PFSK-1 (cell line): ENCODE measurements around the gene SUFU.

ENCODE experiments used
- POLR2AphosphoS5 ChIP-seq: IDR thresholded peaks from 2 replicates; pipeline ENCODE4 v1.6.1; 2012; ENCODE audit warnings: low read depth, mild to moderate bottlenecking, control low read depth, low read length, moderate library complexity
- TAF1 ChIP-seq: IDR thresholded peaks from 2 replicates; pipeline ENCODE4 v1.6.1; 2012; ENCODE audit warnings: low read length, control low read depth, borderline replicate concordance; ENCODE audit not compliant: insufficient read depth
- TF ChIP-seq, protein P1 (sequence below), 2 experiments: IDR thresholded peaks; 2 replicates each; pipeline versions ENCODE4 v1.6.1 to v1.8.0; 2011 to 2012; ENCODE audit warnings: low read depth in 2 of 2, low read length in 2 of 2, control low read depth in 1 of 2, inconsistent platforms in 1 of 2, mild to moderate bottlenecking in 1 of 2, moderate library complexity in 1 of 2; ENCODE audit not compliant: insufficient read depth in 1 of 2

- no peak for TF ChIP-seq TAF1
- TF ChIP-seq, protein P1, sequence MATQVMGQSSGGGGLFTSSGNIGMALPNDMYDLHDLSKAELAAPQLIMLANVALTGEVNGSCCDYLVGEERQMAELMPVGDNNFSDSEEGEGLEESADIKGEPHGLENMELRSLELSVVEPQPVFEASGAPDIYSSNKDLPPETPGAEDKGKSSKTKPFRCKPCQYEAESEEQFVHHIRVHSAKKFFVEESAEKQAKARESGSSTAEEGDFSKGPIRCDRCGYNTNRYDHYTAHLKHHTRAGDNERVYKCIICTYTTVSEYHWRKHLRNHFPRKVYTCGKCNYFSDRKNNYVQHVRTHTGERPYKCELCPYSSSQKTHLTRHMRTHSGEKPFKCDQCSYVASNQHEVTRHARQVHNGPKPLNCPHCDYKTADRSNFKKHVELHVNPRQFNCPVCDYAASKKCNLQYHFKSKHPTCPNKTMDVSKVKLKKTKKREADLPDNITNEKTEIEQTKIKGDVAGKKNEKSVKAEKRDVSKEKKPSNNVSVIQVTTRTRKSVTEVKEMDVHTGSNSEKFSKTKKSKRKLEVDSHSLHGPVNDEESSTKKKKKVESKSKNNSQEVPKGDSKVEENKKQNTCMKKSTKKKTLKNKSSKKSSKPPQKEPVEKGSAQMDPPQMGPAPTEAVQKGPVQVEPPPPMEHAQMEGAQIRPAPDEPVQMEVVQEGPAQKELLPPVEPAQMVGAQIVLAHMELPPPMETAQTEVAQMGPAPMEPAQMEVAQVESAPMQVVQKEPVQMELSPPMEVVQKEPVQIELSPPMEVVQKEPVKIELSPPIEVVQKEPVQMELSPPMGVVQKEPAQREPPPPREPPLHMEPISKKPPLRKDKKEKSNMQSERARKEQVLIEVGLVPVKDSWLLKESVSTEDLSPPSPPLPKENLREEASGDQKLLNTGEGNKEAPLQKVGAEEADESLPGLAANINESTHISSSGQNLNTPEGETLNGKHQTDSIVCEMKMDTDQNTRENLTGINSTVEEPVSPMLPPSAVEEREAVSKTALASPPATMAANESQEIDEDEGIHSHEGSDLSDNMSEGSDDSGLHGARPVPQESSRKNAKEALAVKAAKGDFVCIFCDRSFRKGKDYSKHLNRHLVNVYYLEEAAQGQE (IDR thresholded peaks at IDR 0.05; ENCODE audit: insufficient read depth in 1 of 2, low read depth in 2 of 2, low read length in 2 of 2): no peak
- no peak for TF ChIP-seq POLR2AphosphoS5
These were observed 33.6 kb downstream of the SUFU start for GRCh38 chr10:102537367-102537766.
